Heart left ventricle (tissue), 16 donors: ENCODE measurements around the gene HADHB. TPM values are rescaled to one million over a fixed set of nuclear protein-coding genes. Genes with fewer than 3 reads are reported as not detected.

ENCODE experiments used
- ATAC-seq, 4 donors: fragments of 200-7000 bp; cut with Tn5 transposase; one replicate each; pipeline ENCODE4 v1.9.1; 2020 to 2022; ENCODE audit warnings: moderate library complexity in 4 of 4, mild to moderate bottlenecking in 3 of 4, moderate number of reproducible peaks in 1 of 4
- DNase-seq, 5 donors: peaks; one replicate each; pipeline ENCODE4 v3.0.0-alpha.2; 2020
- H3K27ac ChIP-seq, 12 donors: fragments of 200-600 bp; sonication (generic) in 4 of 12; one replicate each; pipeline versions ENCODE4 v1.5.0 to v1.8.0; 2016 to 2022; ENCODE audit warnings: mild to moderate bottlenecking in 2 of 12
- H3K27me3 ChIP-seq, 9 donors: fragments of 200-600 bp; sonication (generic) in 2 of 9; one replicate each; pipeline versions ENCODE4 v1.5.1 to v1.8.0; 2016 to 2022; ENCODE audit warnings: mild to moderate bottlenecking in 3 of 9
- H3K36me3 ChIP-seq, 9 donors: fragments of 200-600 bp; sonication (generic) in 2 of 9; one replicate each; pipeline versions ENCODE4 v1.5.0 to v1.8.0; 2018 to 2022; ENCODE audit warnings: mild to moderate bottlenecking in 2 of 9
- H3K4me1 ChIP-seq, 12 donors: fragments of 200-600 bp; sonication (generic) in 4 of 12; one replicate each; pipeline versions ENCODE4 v1.5.0 to v1.8.0; 2016 to 2022; ENCODE audit warnings: mild to moderate bottlenecking in 3 of 12
- H3K4me3 ChIP-seq, 12 donors: fragments of 200-600 bp; sonication (generic) in 4 of 12; one replicate each; pipeline versions ENCODE4 v1.5.0 to v1.8.0; 2017 to 2022; ENCODE audit warnings: mild to moderate bottlenecking in 9 of 12, moderate library complexity in 4 of 12
- H3K9me3 ChIP-seq, 12 donors: fragments of 200-600 bp; sonication (generic) in 4 of 12; one replicate each; pipeline versions ENCODE4 v1.5.0 to v1.8.0; 2016 to 2022; ENCODE audit warnings: mild to moderate bottlenecking in 1 of 12
- CTCF ChIP-seq, 12 donors: fragments of 200-600 bp; sonication (generic) in 4 of 12; IDR thresholded peaks; one replicate each; pipeline versions ENCODE4 v1.5.0 to v1.8.0; 2018 to 2022; ENCODE audit warnings: antibody characterized with exemption in 12 of 12, mild to moderate bottlenecking in 5 of 12
- POLR2A ChIP-seq, 2 donors: fragments of 450-650 bp; IDR thresholded peaks; one replicate each; pipeline ENCODE4 v1.6.1; 2017; ENCODE audit warnings: antibody characterized with exemption in 2 of 2, mild to moderate bottlenecking in 2 of 2, moderate library complexity in 2 of 2
- WGBS, 4 donors: extraction: QIAGEN DNeasy Blood & Tissue Kit in 2 of 4; methylation state at CpG; one replicate each; pipeline versions ENCODE4 v1.1.5 to v1.1.7; 2013 to 2018; 5-methylcytosine and 5-hydroxymethylcytosine counted together
- intact Hi-C, 10 donors: fragments of 100-400 bp; cut with DNase I; formaldehyde crosslinking; loops; one replicate each; pipeline versions ENCODE4 v1.11.1 to v1.14.2; 2022
- polyA plus RNA-seq, 2 donors: library from polyadenylated mRNA; stranded (reverse); fragments of 200-250 nt; gene quantifications; one replicate each; pipeline ENCODE4 v1.2.3, GENCODE V29; 2013
- total RNA-seq, 9 donors: library from RNA; depleted of rRNA in 2 of 9; stranded (reverse); fragments of >200 nt in 2 of 9; fragmentation: NEBNext Ultra II Directional in 3 of 9; extraction: Animal tissue kit (Norgen Biotek cat#: 25700) in 3 of 9; gene quantifications; one replicate each; pipeline versions ENCODE4 v1.1.0 to v1.2.4, GENCODE V29; 2016 to 2023
- donor health status: ischemic (EF 13 %, LVEDD 7.1; RV severe dilation, severe dysfunction).
- donor health status: healthy with polysubstance abuse.
- donor health status: DM: no; HTN: yes; CAD: no.
- donor health status: DM: no; HTN: no; CAD: no.
- donor health status: ischemic (EF 25% LVEDD 6.9; RV normal size, moderate dysfunction).
- donor health status: ischemic (EF 25% LVEDD 5.7; RV mildly dilated, moderate dysfunction).
- donor health status: healthy.
- donor health status: DM: yes; HTN: yes; CAD: no.
- donor health status: ischemic (EF 35%, LVEDD 5.7; RV mildly dilated, moderate dysfunction).
- donor health status: nonischemic (EF 11% LVEDD 7.7; RV severe dilation, severe dysfunction).
- donor health status: DM: yes; HTN: yes; CAD: no.
- donor health status: PGD.
- donor health status: ischemic (EF 29% LVEDD 5.4; RV normal size, mild dysfunction).
- donor health status: nonischemic (EF 23%, LVEDD 6.1; RV moderate dilation, normal function).

HADHB gene
- total and polyA plus RNA-seq, 11 donors: 526 to 1,915 (median 797) TPM

DNA sequence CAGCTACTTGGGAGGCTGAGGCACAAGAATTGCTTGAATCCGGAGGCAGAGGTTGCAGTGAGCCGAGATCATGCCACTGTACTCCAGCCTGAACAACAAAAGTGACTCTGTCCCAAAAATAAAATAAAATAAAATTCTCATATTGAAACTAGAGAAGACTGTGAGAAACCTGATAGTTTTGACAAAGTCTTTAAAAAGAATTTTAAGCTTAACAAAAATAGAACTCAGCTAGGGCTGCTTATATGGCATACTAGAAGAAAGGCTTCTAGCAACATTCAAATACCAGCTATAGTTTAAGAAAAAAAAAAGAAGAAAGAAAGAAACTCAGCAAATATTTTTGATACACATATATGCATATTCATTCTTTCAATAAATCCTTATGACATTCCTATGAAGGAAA lies 13.9 kb upstream of the HADHB start:
- TF ChIP-seq POLR2A (IDR thresholded peaks at IDR 0.05) (no peak), CTCF (IDR thresholded peaks at IDR 0.05) (no peak)
- H3K9me3 ChIP-seq: peaks cover 0 to 13% (median 0%) of the 10 kb centered on the region in 12 donors
- H3K27ac ChIP-seq: no peak overlapping the region
- H3K4me3 ChIP-seq: no peak overlapping the region
- 92 to 99% (median 97%) methylated on average over 2 of the region's 2 CpGs for WGBS, 4 donors
- intact Hi-C loops: loop anchor here in 4 of 10 donors (5.0 to 10.0 kb wide), 3 partner anchors 34 to 101 kb away; no protein-coding TSS in a partner anchor
- H3K27me3 ChIP-seq: no peaks in the 10 kb centered on the region
- H3K36me3 ChIP-seq: peaks cover 4 to 100% (median 100%) of the 10 kb centered on the region in 9 donors
- no peak for ATAC-seq
- DNase-seq: no peak
- no peaks in the 10 kb centered on the region for H3K4me1 ChIP-seq

DNA sequence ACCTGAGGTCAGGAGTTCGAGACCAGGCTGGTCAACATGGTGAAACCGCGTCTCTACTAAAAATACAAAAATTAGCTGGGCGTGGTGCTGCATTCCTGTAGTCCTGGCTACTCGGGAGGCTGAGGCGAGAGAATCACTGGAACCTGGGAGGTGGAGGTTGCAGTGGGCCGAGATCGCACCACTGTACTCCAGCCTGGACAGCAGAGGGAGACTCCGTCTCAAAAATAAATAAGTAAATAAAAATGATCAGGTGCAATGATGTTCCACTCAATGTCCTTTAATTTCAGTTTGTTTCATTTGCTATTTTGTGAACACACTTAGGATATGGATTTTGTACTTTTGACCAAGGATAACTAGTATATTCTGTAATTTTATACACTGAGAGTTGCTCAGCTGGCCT lies 9.7 kb upstream of the HADHB start:
- H3K4me3 ChIP-seq: no peak overlapping the region
- H3K27ac ChIP-seq: no peak overlapping the region
- H3K9me3 ChIP-seq: no peaks in the 10 kb centered on the region
- peaks cover 0 to 94% (median 85%) of the 10 kb centered on the region in 9 donors for H3K36me3 ChIP-seq
- DNase-seq: no peak
- H3K4me1 ChIP-seq: peaks cover 0 to 27% (median 18%) of the 10 kb centered on the region in 12 donors
- intact Hi-C loops: loop anchor here in 4 of 10 donors (5.0 to 10.0 kb wide), 4 partner anchors 37 to 92 kb away; no protein-coding TSS in a partner anchor
- no peak for ATAC-seq
- TF ChIP-seq CTCF (IDR thresholded peaks at IDR 0.05): peak in 8 of 12 donors; percentile 10 to 46 (median 25)
- no peak for TF ChIP-seq POLR2A (IDR thresholded peaks at IDR 0.05)
- 86 to 97% (median 92%) methylated on average over 9 of the region's 9 CpGs for WGBS, 4 donors
- H3K27me3 ChIP-seq: no peaks in the 10 kb centered on the region

GRCh38 chr2:26237868-26238267 lies 6.9 kb upstream of the HADHB start:
- H3K9me3 ChIP-seq: no peaks in the 10 kb centered on the region
- H3K27ac ChIP-seq: peak overlapping the region in 4 of 12 donors; percentile 15 to 94 (median 32)
- 83 to 91% (median 89%) methylated on average over 1 of the region's 1 CpG for WGBS, 4 donors
- no peak overlapping the region for H3K4me3 ChIP-seq
- H3K27me3 ChIP-seq: no peaks in the 10 kb centered on the region
- ATAC-seq (no peak), DNase-seq (no peak)
- intact Hi-C loops: loop anchor here in 4 of 10 donors (5.0 to 10.0 kb wide), 4 partner anchors 34 to 89 kb away; no protein-coding TSS in a partner anchor
- TF ChIP-seq POLR2A (IDR thresholded peaks at IDR 0.05) (no peak), CTCF (IDR thresholded peaks at IDR 0.05) (no peak)
- peaks cover 0 to 66% (median 57%) of the 10 kb centered on the region in 9 donors for H3K36me3 ChIP-seq
- H3K4me1 ChIP-seq: peaks cover 0 to 50% (median 44%) of the 10 kb centered on the region in 12 donors

GRCh38 chr2:26238311-26238958 lies 6.3 kb upstream of the HADHB start:
- DNase-seq (no peak), ATAC-seq (no peak)
- no peaks in the 10 kb centered on the region for H3K27me3 ChIP-seq
- intact Hi-C loops: loop anchor here in 4 of 10 donors (5.0 to 10.0 kb wide), 4 partner anchors 34 to 89 kb away; no protein-coding TSS in a partner anchor
- H3K27ac ChIP-seq: peak overlapping the region in 4 of 12 donors; percentile 15 to 94 (median 32)
- peaks cover 0 to 60% (median 51%) of the 10 kb centered on the region in 9 donors for H3K36me3 ChIP-seq
- no peak for TF ChIP-seq CTCF (IDR thresholded peaks at IDR 0.05)
- TF ChIP-seq POLR2A (IDR thresholded peaks at IDR 0.05): no peak
- peaks cover 0 to 55% (median 48%) of the 10 kb centered on the region in 12 donors for H3K4me1 ChIP-seq
- no peak overlapping the region for H3K4me3 ChIP-seq
- WGBS, 4 donors: 73 to 86% (median 83%) methylated on average over 4 of the region's 4 CpGs
- H3K9me3 ChIP-seq: no peaks in the 10 kb centered on the region
